ENCODE results near the gene IGSF21. TPM values are rescaled to one million over a fixed set of nuclear protein-coding genes. Genes with fewer than 3 reads are reported as not detected.

IGSF21 gene
- total RNA-seq, 3 donors from 2014 or later (not counting 1 experiment from before 2014, with no cell fraction given), result not detected

- no peaks in the 10 kb centered on the region for H3K27me3 ChIP-seq (ENCODE audit: control insufficient read depth, insufficient read depth, low read length)
- 61% methylated on average over 6 of the region's 8 CpGs for WGBS (ENCODE audit: insufficient coverage)
Observed at GRCh38 chr1:18137759-18138345, 30.3 kb downstream of the IGSF21 start.

GRCh38 chr1:18139198-18139981 lies 31.8 kb downstream of the IGSF21 start:
- H3K4me1 ChIP-seq (ENCODE audit: control insufficient read depth, insufficient read depth, low read length), result no peaks in the 10 kb centered on the region
- H3K27ac Mint-ChIP-seq, result no peak overlapping the region
- DNase-seq, result no peak
- H3K9me3 Mint-ChIP-seq, result no peaks in the 10 kb centered on the region
- no peaks in the 10 kb centered on the region for H3K9me3 ChIP-seq (ENCODE audit: control insufficient read depth, insufficient read depth, low read length)
- intact Hi-C loops (cut with micrococcal nuclease), result no loop called here
- WGBS (ENCODE audit: insufficient coverage), result 61% methylated on average over 14 of the region's 14 CpGs
- no peaks in the 10 kb centered on the region for H3K36me3 ChIP-seq (ENCODE audit: control insufficient read depth, insufficient read depth, low read length)
- no peaks in the 10 kb centered on the region for H3K4me1 Mint-ChIP-seq
- ATAC-seq, result no peak
- H3K27me3 Mint-ChIP-seq (ENCODE audit: low read depth in 2 of 2), result peaks cover 0 to 10% of the 10 kb centered on the region in 2 donors
- H3K36me3 Mint-ChIP-seq, result no peaks in the 10 kb centered on the region
- no peak for TF ChIP-seq CTCF (IDR thresholded peaks at IDR 0.05)
- H3K27ac ChIP-seq (ENCODE audit: low read length), result no peak overlapping the region
- H3K4me3 ChIP-seq (ENCODE audit: low read length), result no peak overlapping the region
- H3K4me3 Mint-ChIP-seq, result no peak overlapping the region
- no peaks in the 10 kb centered on the region for H3K27me3 ChIP-seq (ENCODE audit: control insufficient read depth, insufficient read depth, low read length)

More at GRCh38 chr1:18137759-18138345, 30.3 kb downstream of the IGSF21 start:
- H3K36me3 Mint-ChIP-seq, result no peaks in the 10 kb centered on the region
- intact Hi-C loops (cut with micrococcal nuclease), result no loop called here
- no peak for ATAC-seq
- no peak overlapping the region for H3K27ac ChIP-seq (ENCODE audit: low read length)
- no peak overlapping the region for H3K27ac Mint-ChIP-seq
- H3K9me3 ChIP-seq (ENCODE audit: control insufficient read depth, insufficient read depth, low read length), result no peaks in the 10 kb centered on the region
- DNase-seq, result no peak
- no peak overlapping the region for H3K4me3 ChIP-seq (ENCODE audit: low read length)
- TF ChIP-seq CTCF (IDR thresholded peaks at IDR 0.05), result no peak
- H3K27me3 Mint-ChIP-seq (ENCODE audit: low read depth in 2 of 2), result peaks cover 0 to 18% of the 10 kb centered on the region in 2 donors
- no peak overlapping the region for H3K4me3 Mint-ChIP-seq
- H3K4me1 Mint-ChIP-seq, result no peaks in the 10 kb centered on the region
- no peaks in the 10 kb centered on the region for H3K9me3 Mint-ChIP-seq
- H3K36me3 ChIP-seq (ENCODE audit: control insufficient read depth, insufficient read depth, low read length), result no peaks in the 10 kb centered on the region
- H3K4me1 ChIP-seq (ENCODE audit: control insufficient read depth, insufficient read depth, low read length), result no peaks in the 10 kb centered on the region

DNA sequence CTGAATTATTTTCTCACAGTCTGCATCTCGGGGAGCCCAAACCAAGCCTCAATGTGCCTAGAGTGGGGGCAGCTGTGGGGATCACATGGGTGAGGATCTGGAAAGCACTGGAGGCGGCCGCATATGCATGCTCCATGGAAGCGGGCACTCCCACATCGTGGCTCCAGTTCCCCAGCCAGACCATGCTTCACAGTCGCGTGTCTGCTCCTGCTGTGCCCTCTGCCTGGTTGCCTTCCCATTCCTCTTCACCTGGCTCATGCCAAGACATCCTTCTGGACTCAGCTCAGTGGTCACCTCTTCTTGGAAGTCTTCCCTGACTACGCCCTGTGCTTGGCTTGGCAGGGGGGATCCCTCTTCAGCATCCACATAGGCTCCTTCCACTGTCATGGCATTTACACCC lies 32.8 kb downstream of the IGSF21 start:
- DNase-seq, result no peak
- TF ChIP-seq CTCF (IDR thresholded peaks at IDR 0.05), result no peak
- H3K27ac ChIP-seq (ENCODE audit: low read length), result no peak overlapping the region
- H3K4me3 Mint-ChIP-seq, result no peak overlapping the region
- no peaks in the 10 kb centered on the region for H3K9me3 Mint-ChIP-seq
- H3K4me1 Mint-ChIP-seq, result no peaks in the 10 kb centered on the region
- no peak overlapping the region for H3K4me3 ChIP-seq (ENCODE audit: low read length)
- no peaks in the 10 kb centered on the region for H3K27me3 ChIP-seq (ENCODE audit: control insufficient read depth, insufficient read depth, low read length)
- H3K36me3 Mint-ChIP-seq, result no peaks in the 10 kb centered on the region
- no peaks in the 10 kb centered on the region for H3K4me1 ChIP-seq (ENCODE audit: control insufficient read depth, insufficient read depth, low read length)
- H3K27me3 Mint-ChIP-seq (ENCODE audit: low read depth in 2 of 2), result peaks cover 0 to 10% of the 10 kb centered on the region in 2 donors
- H3K36me3 ChIP-seq (ENCODE audit: control insufficient read depth, insufficient read depth, low read length), result no peaks in the 10 kb centered on the region
- 85% methylated on average over 8 of the region's 8 CpGs for WGBS (ENCODE audit: insufficient coverage)
- no peaks in the 10 kb centered on the region for H3K9me3 ChIP-seq (ENCODE audit: control insufficient read depth, insufficient read depth, low read length)
- no peak for ATAC-seq
- H3K27ac Mint-ChIP-seq, result no peak overlapping the region
- intact Hi-C loops (cut with micrococcal nuclease), result no loop called here
